CMK (cell line): ENCODE results near the gene GRK2.
A peak's percentile ranks its signal among the peaks of the same experiment; 100 is the strongest.

Source experiments
- DNase-seq: peaks from one replicate; pipeline ENCODE4 v3.0.0-alpha.2; 2010; ENCODE audit warnings: low read depth

The GRK2 gene

DNA sequence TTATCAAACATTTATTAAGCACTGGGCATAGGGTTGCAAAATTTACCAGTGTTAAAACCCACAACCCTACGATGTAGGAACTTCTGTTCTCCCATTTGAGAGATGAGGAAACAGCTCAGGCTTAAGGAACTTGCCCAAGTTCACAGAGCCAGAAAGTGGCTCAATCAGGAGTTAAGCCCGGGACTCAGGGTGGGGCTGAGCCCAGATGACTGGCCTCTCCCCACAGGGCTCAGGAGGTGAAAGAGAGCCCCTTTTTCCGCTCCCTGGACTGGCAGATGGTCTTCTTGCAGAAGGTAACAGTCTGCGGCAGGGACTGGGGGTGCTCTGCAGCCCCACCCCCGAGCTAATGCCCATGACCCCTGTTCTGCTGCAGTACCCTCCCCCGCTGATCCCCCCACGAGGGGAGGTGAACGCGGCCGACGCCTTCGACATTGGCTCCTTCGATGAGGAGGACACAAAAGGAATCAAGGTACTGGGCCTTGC, 17.2 kb downstream of the GRK2 start:
- DNase-seq: no peak

DNA sequence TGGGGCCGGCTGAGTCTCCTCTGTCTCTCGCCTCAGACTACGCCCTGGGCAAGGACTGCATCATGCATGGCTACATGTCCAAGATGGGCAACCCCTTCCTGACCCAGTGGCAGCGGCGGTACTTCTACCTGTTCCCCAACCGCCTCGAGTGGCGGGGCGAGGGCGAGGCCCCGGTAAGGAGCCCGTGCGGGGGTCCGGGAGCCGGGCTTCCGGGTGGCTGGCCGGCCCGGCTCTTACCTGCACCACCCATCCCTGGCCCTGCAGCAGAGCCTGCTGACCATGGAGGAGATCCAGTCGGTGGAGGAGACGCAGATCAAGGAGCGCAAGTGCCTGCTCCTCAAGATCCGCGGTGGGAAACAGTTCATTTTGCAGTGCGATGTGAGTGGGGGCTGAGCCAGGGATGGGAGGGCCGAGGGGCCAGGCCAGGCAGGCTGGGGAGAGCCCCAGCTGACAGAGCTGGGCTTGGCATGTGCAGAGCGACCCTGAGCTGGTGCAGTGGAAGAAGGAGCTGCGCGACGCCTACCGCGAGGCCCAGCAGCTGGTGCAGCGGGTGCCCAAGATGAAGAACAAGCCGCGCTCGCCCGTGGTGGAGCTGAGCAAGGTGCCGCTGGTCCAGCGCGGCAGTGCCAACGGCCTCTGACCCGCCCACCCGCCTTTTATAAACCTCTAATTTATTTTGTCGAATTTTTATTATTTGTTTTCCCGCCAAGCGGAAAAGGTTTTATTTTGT, 18.7 kb downstream of the GRK2 start:
- DNase-seq: no peak

DNA sequence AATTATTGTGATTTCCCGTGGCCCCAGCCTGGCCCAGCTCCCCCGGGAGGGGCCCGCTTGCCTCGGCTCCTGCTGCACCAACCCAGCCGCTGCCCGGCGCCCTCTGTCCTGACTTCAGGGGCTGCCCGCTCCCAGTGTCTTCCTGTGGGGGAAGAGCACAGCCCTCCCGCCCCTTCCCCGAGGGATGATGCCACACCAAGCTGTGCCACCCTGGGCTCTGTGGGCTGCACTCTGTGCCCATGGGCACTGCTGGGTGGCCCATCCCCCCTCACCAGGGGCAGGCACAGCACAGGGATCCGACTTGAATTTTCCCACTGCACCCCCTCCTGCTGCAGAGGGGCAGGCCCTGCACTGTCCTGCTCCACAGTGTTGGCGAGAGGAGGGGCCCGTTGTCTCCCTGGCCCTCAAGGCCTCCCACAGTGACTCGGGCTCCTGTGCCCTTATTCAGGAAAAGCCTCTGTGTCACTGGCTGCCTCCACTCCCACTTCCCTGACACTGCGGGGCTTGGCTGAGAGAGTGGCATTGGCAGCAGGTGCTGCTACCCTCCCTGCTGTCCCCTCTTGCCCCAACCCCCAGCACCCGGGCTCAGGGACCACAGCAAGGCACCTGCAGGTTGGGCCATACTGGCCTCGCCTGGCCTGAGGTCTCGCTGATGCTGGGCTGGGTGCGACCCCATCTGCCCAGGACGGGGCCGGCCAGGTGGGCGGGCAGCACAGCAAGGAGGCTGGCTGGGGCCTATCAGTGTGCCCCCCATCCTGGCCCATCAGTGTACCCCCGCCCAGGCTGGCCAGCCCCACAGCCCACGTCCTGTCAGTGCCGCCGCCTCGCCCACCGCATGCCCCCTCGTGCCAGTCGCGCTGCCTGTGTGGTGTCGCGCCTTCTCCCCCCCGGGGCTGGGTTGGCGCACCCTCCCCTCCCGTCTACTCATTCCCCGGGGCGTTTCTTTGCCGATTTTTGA, 19.5 kb downstream of the GRK2 start:
- DNase-seq: no peak

- no peak for DNase-seq
These were observed 20.5 kb downstream of the GRK2 start for GRCh38 chr11:67286621-67287333.

DNA sequence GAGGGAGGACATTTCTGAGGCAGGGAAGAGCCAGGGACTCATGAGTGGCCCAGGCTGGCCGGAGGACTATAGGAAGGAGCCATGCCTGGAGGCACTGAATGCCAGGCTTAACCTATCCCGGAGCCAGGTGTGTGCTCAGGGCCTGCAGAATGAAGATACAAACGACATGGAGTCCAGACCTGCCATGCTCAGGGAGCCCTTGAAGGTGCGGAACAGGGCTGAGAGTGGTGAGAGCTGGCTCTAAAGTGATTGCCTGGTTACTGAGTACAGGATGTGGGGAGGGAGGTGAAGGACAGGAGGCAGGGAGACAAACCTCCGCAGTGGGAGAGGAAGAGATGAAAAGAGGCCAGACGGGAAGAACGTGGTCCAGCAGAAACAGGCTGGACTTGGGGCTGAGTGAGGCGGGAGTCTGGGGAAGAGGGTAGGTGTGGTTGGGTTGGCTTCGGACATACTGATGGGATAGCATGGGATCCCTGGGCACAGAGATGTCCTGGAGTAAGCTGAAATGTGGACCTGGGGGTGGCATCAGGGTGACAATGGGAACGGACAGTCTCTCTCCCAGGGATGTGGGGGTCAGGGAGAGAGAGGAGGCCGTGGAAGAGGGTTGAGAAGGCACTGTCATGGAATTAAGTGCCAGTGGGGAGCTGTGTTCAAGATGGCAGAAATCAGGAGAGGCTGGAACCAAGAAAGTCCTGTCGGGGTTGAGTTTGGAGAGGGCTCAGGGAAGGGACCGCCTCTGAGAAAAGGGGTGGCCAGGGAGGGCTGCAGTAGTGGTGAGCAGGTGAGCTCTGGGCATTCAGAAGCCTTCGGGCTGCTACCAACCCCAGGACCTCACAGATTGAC, 21.3 kb downstream of the GRK2 start:
- DNase-seq: no peak

- DNase-seq: no peak
These were observed 21.9 kb downstream of the GRK2 start for GRCh38 chr11:67288198-67288451.

DNA sequence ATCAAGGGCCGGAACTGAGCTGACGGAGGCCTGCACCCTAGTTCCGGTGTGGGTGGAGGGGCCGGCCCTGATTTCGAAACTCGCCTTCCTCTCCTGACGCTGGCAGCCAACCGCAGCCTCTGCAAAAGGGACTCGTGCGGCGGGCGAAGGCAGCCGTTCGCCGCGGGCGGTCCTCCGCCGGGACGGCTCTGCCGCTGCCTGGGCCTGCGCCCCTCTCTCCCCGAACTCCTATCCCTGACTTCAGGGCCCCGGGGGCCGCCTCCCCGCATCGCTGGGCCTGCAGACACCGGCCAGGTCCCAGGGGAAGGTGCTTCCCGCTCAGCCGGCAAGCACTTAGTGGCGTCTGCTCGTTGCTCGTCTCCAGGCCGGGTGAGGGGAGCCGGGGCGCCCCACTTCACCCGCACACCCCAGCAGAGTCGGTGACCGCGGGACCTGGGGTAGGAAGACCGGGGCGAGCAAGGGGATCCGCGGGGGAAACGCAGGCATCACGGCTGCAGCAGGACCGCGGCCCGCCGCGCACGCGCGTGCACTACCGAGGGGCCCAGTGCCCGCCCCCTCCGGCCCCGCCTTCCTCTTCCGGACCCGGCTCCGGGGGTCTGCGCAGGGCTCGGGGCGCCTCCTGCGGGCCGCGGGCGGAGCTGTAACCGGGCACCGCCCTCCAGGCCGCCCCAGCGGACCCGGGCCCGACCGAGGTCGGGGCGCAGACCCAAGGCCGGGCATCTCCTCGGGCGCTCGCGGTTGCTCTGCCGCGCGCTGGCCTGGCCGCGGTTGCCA, 22.4 kb downstream of the GRK2 start:
- DNase-seq: peak; percentile 90

DNA sequence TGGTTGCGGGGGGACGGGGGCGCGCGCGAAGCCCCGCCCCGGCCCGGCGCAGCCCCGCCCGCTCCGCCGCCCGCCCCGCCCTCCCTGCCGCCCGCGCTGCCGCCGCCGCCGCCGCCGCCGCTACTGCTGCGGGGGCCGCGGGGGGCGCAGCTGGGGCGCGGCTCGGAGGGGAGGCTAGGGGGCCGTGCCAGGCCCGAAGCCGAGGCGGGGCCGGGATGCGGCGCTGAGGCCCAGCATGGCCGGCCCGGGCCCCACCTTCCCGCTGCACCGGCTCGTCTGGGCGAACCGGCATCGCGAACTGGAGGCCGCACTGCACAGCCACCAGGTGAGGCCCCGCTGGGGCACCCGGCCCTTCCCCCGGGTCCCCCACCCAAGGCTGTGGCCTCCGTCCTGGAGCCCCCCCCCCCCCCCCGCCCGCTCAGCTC, 23.0 kb downstream of the GRK2 start, which contains the start of gene ANKRD13D:
TSS of gene ANKRD13D (plus strand) at position 78 of the 425 bp plus-strand sequence. CDS start at position 236, 158 bp downstream.
- no peak for DNase-seq

DNA sequence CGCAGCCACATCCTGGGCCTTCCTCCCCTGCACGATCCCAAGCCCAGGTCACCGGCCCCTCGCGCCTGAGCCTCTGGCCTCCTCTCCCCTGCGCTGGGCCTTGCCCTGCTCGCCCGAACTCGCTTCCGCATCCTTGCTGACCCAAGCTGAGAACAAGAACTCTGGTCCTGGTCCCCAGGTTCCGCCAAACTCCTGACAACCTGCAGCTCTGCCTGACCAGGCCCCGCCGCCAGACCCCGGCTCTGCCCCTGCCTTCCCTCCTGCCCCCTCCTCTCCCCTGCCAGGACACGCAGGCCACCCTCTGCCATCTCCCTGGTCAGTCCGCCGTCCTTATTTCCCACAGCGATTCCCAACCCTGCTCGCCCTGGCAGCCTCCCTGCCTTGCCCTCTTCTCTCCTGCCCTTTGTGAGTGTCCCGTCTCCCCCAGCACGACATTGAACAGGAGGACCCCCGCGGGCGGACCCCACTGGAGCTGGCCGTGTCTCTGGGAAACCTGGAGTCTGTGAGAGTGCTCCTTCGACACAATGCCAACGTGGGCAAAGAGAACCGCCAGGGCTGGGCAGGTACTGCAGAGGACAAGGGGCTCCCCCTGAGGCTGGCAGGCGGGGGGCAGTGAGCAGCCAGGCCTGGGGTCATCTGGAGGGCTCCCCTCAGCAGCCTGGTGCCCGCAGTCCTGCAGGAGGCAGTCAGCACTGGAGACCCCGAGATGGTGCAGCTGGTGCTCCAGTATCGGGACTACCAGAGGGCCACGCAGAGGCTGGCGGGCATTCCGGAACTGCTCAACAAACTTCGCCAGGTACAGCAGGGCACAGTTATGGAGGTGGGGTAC, 23.6 kb downstream of the GRK2 start:
- no peak for DNase-seq

DNA sequence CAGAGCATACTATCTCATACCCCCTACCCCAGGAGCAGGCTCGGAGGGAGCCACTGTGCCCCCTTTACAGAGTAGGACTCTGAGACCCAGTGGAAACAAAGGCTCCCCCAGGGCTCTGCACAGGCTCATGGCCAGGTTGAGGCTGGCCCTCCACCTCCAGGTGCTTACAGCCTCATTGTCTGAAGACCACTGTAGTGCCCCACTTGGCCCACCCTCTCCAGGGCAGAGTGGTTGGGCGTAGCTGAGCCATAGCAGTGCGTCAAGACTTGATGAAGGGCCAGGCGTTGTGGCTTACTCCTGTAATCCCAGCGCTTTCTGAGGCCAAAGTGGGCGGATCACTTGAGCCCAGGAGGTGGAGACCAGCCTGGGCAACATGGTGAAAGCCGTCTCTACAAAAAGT, 24.5 kb downstream of the GRK2 start:
- no peak for DNase-seq

DNA sequence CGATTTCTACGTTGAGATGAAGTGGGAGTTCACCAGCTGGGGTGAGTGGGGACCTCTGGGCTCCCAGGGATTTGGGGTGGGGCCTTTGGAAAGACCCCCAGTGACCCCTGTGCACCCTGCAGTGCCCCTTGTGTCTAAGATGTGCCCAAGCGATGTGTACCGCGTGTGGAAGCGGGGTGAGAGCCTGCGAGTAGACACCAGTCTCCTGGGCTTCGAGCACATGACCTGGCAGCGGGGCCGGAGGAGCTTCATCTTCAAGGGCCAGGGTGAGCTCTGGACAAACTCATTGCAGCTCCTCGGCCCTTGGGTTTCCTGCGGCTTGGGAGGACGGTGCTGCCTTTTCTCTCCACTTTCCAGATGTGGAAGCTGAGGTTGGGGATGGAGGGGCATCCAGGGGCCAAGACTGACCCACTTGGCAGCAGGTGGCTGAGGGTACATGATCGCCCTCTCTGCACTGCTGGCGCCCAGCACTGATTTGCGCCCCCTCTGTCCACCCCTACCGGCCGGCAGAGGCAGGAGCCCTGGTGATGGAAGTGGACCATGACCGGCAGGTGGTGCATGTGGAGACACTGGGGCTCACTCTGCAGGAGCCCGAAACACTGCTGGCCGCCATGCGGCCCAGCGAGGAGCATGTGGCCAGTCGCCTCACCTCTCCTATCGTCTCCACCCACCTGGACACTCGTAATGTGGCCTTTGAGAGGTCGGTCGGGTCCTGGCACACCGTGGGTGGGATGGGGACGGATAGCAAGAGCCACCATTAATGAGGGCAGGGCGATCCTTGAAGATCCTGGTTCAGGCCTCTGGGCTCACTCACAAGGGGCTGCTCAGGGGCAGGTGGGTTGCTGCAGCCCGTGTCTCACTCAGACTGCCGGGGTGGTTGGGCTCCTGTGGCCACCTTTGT, 25.5 kb downstream of the GRK2 start:
- no peak for DNase-seq

- no peak for DNase-seq
These were observed 26.4 kb downstream of the GRK2 start for GRCh38 chr11:67292671-67293070.

DNA sequence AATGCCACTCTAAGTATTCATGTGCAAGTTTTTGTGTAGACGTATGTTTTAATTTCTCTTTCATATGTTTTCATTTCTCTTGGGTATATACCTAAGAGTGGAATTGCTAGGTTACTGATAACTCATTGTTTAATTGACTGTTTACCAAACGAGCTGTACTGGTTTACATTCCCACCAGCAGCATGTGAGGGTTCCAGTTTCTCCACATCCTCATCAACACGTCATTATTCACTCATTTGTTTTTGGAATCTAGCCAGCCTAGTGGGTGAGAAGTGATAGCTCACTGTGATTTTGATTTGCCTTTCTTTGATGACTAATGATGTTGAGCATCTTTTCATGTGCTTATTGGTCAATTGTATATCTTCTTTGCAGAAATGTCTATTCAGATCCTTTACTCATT, 26.8 kb downstream of the GRK2 start:
- DNase-seq: no peak

- DNase-seq: no peak
These were observed 29.6 kb downstream of the GRK2 start for GRCh38 chr11:67295846-67296245.

- no peak for DNase-seq
These were observed 32.5 kb downstream of the GRK2 start for GRCh38 chr11:67298786-67299185.

DNA sequence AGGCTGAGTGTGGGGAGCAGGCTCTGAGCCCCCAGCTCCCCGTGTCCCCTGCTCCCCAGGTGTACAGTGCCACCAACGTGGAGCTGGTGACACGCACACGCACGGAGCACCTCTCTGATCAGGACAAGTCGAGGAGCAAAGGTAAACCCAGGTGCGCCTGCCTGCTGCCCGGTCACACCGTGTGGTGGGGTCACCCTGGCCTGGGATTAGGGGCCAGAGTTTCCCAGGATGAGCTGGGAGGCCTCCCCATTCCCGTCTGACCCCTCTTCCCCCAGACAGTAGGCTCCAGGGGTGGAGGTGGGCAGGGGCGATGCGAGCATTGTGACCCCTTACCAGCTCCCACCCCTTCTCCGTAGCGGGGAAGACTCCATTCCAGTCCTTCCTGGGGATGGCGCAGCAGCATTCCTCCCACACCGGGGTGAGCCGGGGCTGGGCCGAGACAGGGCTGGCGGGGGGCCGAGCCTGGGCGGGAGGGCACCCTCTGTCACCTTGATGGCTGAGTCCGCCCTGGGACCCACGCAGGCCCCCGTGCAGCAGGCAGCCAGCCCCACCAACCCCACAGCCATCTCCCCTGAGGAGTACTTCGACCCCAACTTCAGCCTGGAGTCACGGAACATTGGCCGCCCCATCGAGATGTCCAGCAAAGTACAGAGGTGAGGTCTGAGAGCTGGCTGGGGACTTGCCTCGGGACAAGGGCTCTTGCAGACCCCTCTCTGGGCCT, 33.4 kb downstream of the GRK2 start:
- no peak for DNase-seq

DNA sequence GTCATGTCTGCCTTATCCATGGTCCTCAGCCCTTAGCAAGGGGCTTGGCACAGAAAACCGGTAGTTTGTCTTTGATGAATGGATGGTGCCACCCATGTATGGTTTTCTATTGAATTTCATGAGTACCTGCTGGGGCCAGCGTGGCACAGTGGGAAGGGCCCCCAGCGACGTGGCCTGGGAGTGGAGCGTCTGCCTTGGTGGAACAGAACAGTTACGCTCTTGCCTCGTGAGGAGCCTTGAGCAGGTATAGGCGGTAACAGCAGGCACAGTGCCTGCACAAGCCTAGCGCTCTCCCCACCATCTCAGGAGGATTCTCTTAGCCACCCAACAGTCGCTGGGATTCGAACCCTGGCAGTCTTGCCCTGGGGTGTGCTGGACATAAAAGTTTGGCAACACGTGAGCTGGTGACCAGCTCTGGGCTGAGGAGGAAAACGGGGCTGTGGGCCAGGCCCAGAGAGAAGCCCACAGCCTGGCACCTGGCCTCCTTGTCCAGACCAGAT, 34.0 kb downstream of the GRK2 start:
- no peak for DNase-seq

DNA sequence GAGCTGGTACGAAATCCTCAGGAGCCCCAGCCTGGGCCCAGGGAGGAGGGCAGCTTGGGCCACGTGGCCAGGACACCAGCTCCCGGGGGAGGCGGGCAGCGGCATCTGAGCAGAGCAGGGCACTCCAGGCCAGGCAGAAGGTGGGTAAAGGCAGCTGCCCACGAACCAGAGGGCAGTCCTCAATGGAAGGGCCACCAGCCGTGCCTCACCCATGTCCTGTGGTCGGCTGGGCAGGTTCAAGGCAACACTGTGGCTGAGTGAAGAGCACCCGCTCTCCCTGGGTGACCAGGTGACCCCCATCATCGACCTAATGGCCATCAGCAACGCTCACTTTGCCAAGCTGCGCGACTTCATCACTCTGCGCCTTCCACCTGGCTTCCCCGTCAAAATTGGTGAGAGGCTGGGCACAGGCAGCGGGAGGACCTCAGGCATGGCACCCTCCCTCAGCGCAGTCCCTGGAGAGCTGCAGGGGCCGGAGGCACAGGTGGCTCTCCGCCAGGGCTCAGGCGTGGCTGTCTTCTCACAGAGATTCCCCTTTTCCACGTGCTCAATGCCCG, 34.6 kb downstream of the GRK2 start:
- DNase-seq: no peak
